SK-N-MC (cell line): ENCODE measurements around the gene IFNL4.
"Not testable (repeated sequence)": the region's sequence is repeated elsewhere in the genome, so short reads cannot be mapped to it uniquely, and the experiment has no call there.

ENCODE experiments used
- DNase-seq: peaks from one replicate; pipeline ENCODE4 v3.0.0-alpha.2; 2011; ENCODE audit warnings: low read depth, low spot score
- H3K27ac ChIP-seq: fragments of 200-600 bp; sonication (generic); 2 replicates; pipeline ENCODE4 v1.5.1; 2016; ENCODE audit warnings: mixed run types
- H3K36me3 ChIP-seq: fragments of 200-600 bp; sonication (generic); 2 replicates; pipeline ENCODE4 v1.6.1; 2017; ENCODE audit warnings: antibody characterized with exemption, low read length, mixed read lengths; ENCODE audit not compliant: insufficient read depth
- H3K4me3 ChIP-seq: fragments of 200-600 bp; sonication (generic); 2 replicates; pipeline ENCODE4 v1.5.1; 2016
- H3K9ac ChIP-seq: fragments of 200-600 bp; sonication (generic); 2 replicates; pipeline ENCODE4 v1.8.0; 2017; ENCODE audit warnings: mixed run types, mixed read lengths; ENCODE audit not compliant: insufficient read length
- H3K9me3 ChIP-seq: fragments of 200-600 bp; sonication (generic); 2 replicates; pipeline ENCODE4 v1.6.1; 2017; ENCODE audit warnings: low read depth, mild to moderate bottlenecking, antibody characterized with exemption, low read length, moderate library complexity, mixed read lengths
- EZH2 ChIP-seq: fragments of 200-600 bp; sonication (generic); IDR thresholded peaks from one replicate; pipeline ENCODE4 v1.6.1; 2017; ENCODE audit warnings: antibody characterized with exemption
- FOXP2 ChIP-seq: optimal IDR thresholded peaks from 2 replicates; pipeline ENCODE3; 2011; ENCODE audit warnings: mild to moderate bottlenecking, moderate library complexity; ENCODE audit not compliant: insufficient read depth; ENCODE audit errors: extremely low read length, control extremely low read depth
- POLR2AphosphoS5 ChIP-seq: IDR thresholded peaks from 2 replicates; pipeline ENCODE4 v1.6.1; 2012; ENCODE audit warnings: mild to moderate bottlenecking, low read depth, low read length, borderline replicate concordance

IFNL4 gene

GRCh38 chr19:39252458-39252857, 3.8 kb upstream of the IFNL4 start:
- Histone ChIP-seq H3K36me3 (no peaks in the 10 kb centered on the region), H3K4me3 (no peak overlapping the region), H3K27ac (no peak overlapping the region), H3K9me3 (no peaks in the 10 kb centered on the region), H3K9ac (no peak overlapping the region)
- TF ChIP-seq FOXP2 = no peak
- no peak for TF ChIP-seq POLR2AphosphoS5
- no peak for TF ChIP-seq EZH2
- DNase-seq = no peak

- TF ChIP-seq FOXP2 = no peak
- no peak for TF ChIP-seq POLR2AphosphoS5
- no peak for TF ChIP-seq EZH2
- Histone ChIP-seq H3K9ac (no peak overlapping the region), H3K9me3 (no peaks in the 10 kb centered on the region), H3K4me3 (no peak overlapping the region), H3K36me3 (no peaks in the 10 kb centered on the region), H3K27ac (no peak overlapping the region)
- DNase-seq = no peak
Measured at GRCh38 chr19:39251846-39252245, 3.2 kb upstream of the IFNL4 start.

DNA sequence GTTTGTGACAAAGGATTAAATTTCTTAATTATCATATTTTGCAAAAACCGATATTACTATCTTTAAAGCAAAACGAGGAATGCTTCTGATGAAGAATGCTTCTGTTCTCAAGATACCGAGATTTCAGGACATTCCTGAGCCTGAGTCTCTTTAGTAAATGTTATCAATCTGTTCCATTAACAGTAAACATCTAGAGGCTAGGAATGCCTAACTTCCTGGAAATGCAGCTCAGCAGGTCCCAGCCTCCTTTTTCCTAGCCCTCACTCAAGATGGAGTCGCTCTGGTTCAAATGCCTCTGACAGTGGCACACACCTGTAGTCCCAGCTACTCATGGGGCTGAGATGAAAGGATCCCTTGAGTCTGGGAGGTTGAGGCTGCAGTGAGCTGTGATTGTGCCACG, 2.4 kb upstream of the IFNL4 start:
- no peaks in the 10 kb centered on the region for H3K9me3 ChIP-seq
- H3K36me3 ChIP-seq = no peaks in the 10 kb centered on the region
- H3K9ac ChIP-seq = no peak overlapping the region
- H3K27ac ChIP-seq = no peak overlapping the region
- TF ChIP-seq EZH2 (no peak), POLR2AphosphoS5 (no peak), FOXP2 (no peak)
- H3K4me3 ChIP-seq = no peak overlapping the region
- no peak for DNase-seq

GRCh38 chr19:39247701-39248664, 673 bp downstream of the IFNL4 start:
- Histone ChIP-seq H3K36me3 (no peaks in the 10 kb centered on the region), H3K4me3 (no peak overlapping the region), H3K9me3 (no peaks in the 10 kb centered on the region), H3K9ac (no peak overlapping the region), H3K27ac (no peak overlapping the region)
- TF ChIP-seq EZH2 (no peak), FOXP2 (no peak), POLR2AphosphoS5 (no peak)
- no peak for DNase-seq

DNA sequence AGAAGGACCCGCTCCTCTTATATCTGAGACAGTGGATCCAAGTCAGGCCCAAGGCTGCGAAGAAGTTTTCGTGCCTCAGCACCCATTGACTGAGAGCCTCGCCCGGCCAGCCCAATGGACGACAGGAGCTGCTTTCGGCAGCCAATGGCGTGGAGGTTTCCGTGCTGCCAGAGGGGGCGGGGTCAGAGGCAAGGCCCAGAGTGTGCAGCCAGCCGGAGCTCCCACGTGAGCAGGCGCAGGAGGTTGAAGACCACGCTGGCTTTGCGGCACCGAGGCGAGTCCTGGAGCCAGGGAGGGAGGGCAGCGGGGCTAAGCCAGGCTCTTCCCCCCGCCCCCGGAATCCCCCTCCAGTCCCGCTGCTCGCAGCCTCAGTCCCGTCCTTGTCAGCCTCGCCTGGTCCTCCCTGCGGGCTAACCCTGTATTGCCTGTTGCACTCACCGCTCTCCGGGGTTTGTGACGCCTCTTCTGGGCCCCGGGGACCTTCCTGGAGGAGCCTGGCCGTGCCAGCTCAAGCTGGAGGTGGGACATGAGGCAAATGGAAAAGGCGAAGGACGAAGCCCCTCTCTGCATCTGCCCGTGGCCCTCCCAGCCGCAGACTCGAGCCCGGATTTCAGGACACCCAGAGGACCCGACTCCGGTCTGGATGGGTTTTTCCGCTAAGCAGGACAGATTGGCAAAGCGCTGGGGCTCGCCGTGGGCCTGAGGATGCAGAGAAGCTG, 1.5 kb downstream of the IFNL4 start:
- Histone ChIP-seq H3K4me3 (no peak overlapping the region), H3K9me3 (no peaks in the 10 kb centered on the region), H3K27ac (no peak overlapping the region), H3K9ac (no peak overlapping the region), H3K36me3 (no peaks in the 10 kb centered on the region)
- no peak for TF ChIP-seq POLR2AphosphoS5
- TF ChIP-seq EZH2 = peak; percentile 58
- TF ChIP-seq FOXP2 = no peak
- DNase-seq = no peak

DNA sequence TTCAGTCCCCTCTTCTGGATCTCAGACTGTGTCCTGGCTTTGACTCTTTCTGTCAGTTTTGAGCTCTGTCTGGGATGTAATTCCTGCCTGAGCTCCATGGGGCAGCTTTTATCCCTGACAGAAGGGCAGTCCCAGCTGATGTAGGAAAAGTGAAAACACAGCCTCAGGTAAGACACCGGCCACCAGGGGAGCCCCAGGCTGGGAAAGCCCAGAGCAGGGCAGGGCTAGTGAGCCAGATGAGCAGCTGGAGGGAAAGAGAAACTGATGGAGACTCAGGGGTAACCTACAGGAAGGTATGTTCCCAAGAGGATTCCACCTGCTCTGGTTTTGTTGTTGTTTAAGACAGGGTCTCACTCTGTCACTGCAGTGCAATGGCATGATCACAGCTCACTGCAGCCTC, 3.5 kb downstream of the IFNL4 start:
- not testable (repeated sequence) for H3K27ac ChIP-seq, DNase-seq

GRCh38 chr19:39244410-39245100, 4.1 kb downstream of the IFNL4 start, which contains the start of gene IFNL3:
TSS of gene IFNL3 (minus strand) at chr19:39245006. CDS start at chr19:39244967, 39 bp downstream.
- not testable (repeated sequence) for H3K27ac ChIP-seq, H3K36me3 ChIP-seq, H3K9ac ChIP-seq, H3K4me3 ChIP-seq, DNase-seq, H3K9me3 ChIP-seq

More for the DNA sequence above, 3.5 kb downstream of the IFNL4 start:
- not testable (repeated sequence) for H3K4me3 ChIP-seq, H3K9me3 ChIP-seq, H3K36me3 ChIP-seq, H3K9ac ChIP-seq

- not testable (repeated sequence) for H3K9ac ChIP-seq, H3K36me3 ChIP-seq, H3K4me3 ChIP-seq, H3K9me3 ChIP-seq, H3K27ac ChIP-seq, DNase-seq
Measured at GRCh38 chr19:39243741-39244140, 4.9 kb downstream of the IFNL4 start.
